Endothelial cell of umbilical vein (primary cell): ENCODE measurements around the gene CYP26A1. TPM values are rescaled to one million over a fixed set of nuclear protein-coding genes. Genes with fewer than 3 reads are reported as not detected.

Source experiments
- BruUV-seq: library from RNA; stranded (reverse); fragments of 400-500 nt; replicated peaks from 2 replicates; lab custom pipeline; 2021; lab: Mats Ljungman, UMichigan
- CTCF ChIA-PET: fragments of 300-600, 350-600 bp; sonication (Branson Sonifier 250); formaldehyde crosslinking; loops from one replicate; lab custom pipeline; 2021; ENCODE audit warnings: antibody characterized with exemption, inconsistent platforms; lab: Charles Lee
- POLR2A ChIA-PET: fragments of 300-600, 350-600 bp; sonication (Branson Sonifier 250); formaldehyde crosslinking; loops from one replicate; lab custom pipeline; 2021; ENCODE audit warnings: antibody characterized with exemption, inconsistent platforms; lab: Charles Lee
- DNase-seq: peaks from one replicate; pipeline ENCODE4 v3.0.0-alpha.2; 2011; ENCODE audit warnings: low read depth, low spot score
- FAIRE-seq: peaks from 2 replicates; lab custom pipeline; 2011; peaks lifted over from hg19 to GRCh38; lab: Jason Lieb, UNC
- H2AFZ ChIP-seq: 2 replicates; pipeline ENCODE4 v1.6.0; 2012; ENCODE audit warnings: low read depth, low read length, control low read depth, inconsistent platforms
- H3K27ac ChIP-seq: 2 replicates; pipeline ENCODE4 v1.5.1; 2011; ENCODE audit warnings: low read depth, mild to moderate bottlenecking, control low read depth, low read length, moderate library complexity; ENCODE audit not compliant: insufficient read depth
- H3K27me3 ChIP-seq, 2 experiments: 2 replicates each; pipeline versions ENCODE4 v1.6.0 to v1.6.1; 2011; ENCODE audit warnings: low read length in 2 of 2, mixed read lengths in 1 of 2; ENCODE audit not compliant: control insufficient read depth in 2 of 2, insufficient read depth in 2 of 2
- H3K36me3 ChIP-seq, 2 experiments: 2 replicates in 1 of 2; 3 replicates in 1 of 2; pipeline ENCODE4 v1.5.1; 2011; ENCODE audit warnings: low read length in 2 of 2, mild to moderate bottlenecking in 1 of 2, moderate library complexity in 1 of 2; ENCODE audit not compliant: control insufficient read depth in 2 of 2, insufficient read depth in 2 of 2; ENCODE audit errors: extremely low read depth in 1 of 2
- H3K4me1 ChIP-seq: 3 replicates; pipeline ENCODE4 v1.5.1; 2011; ENCODE audit warnings: mild to moderate bottlenecking, low read length; ENCODE audit not compliant: control insufficient read depth, insufficient read depth; ENCODE audit errors: extremely low read depth
- H3K4me2 ChIP-seq: 2 replicates; pipeline ENCODE4 v1.6.1; 2011; ENCODE audit warnings: low read length, control low read depth, mixed read lengths; ENCODE audit not compliant: insufficient read depth
- H3K4me3 ChIP-seq, 3 experiments: fragments of 200-600 bp in 1 of 3; sonication (generic), shearing (Covaris generic) in 1 of 3; replicated peaks in 1 of 3; 2 replicates each; pipeline ENCODE4 v1.5.1; 2011 to 2016; ENCODE audit warnings: control low read depth in 3 of 3, low read length in 3 of 3, mild to moderate bottlenecking in 2 of 3, inconsistent platforms in 1 of 3, low read depth in 1 of 3, moderate library complexity in 1 of 3; ENCODE audit not compliant: insufficient read depth in 1 of 3
- H3K79me2 ChIP-seq: 2 replicates; pipeline ENCODE4 v1.6.0; 2012; ENCODE audit warnings: low read length, inconsistent platforms; ENCODE audit not compliant: control insufficient read depth, insufficient read depth
- H3K9ac ChIP-seq: replicated peaks from 2 replicates; pipeline ENCODE3; 2011; ENCODE audit warnings: low read length, control low read depth; ENCODE audit not compliant: insufficient read depth; ENCODE audit errors: extremely low read depth
- H3K9me1 ChIP-seq: replicated peaks from 3 replicates; pipeline ENCODE4 v1.6.0; 2011; ENCODE audit warnings: mild to moderate bottlenecking, low read length; ENCODE audit not compliant: control insufficient read depth, insufficient read depth; ENCODE audit errors: extremely low read depth
- H3K9me3 ChIP-seq: replicated peaks from 2 replicates; pipeline ENCODE4 v1.5.1; 2012; ENCODE audit warnings: low read length, inconsistent platforms; ENCODE audit not compliant: control insufficient read depth, insufficient read depth
- H4K20me1 ChIP-seq: replicated peaks from 2 replicates; pipeline ENCODE3; 2011; ENCODE audit warnings: mild to moderate bottlenecking, low read length; ENCODE audit not compliant: control insufficient read depth, insufficient read depth; ENCODE audit errors: extremely low read depth
- EZH2 ChIP-seq: IDR thresholded peaks from 2 replicates; pipeline ENCODE4 v1.6.1; 2012; ENCODE audit warnings: borderline replicate concordance, low read depth, mild to moderate bottlenecking, moderate library complexity, low read length, inconsistent platforms; ENCODE audit not compliant: severe bottlenecking
- FOS ChIP-seq: IDR thresholded peaks from 2 replicates; pipeline ENCODE4 v1.6.1; 2011; ENCODE audit warnings: mild to moderate bottlenecking, low read length, moderate library complexity, borderline replicate concordance; ENCODE audit not compliant: insufficient read depth
- GATA2 ChIP-seq: IDR thresholded peaks from 2 replicates; pipeline ENCODE4 v1.7.0; 2011; ENCODE audit warnings: low read depth, mild to moderate bottlenecking, moderate library complexity, mixed read lengths, low read length; ENCODE audit not compliant: insufficient read length, insufficient read depth
- JUN ChIP-seq: IDR thresholded peaks from 2 replicates; pipeline ENCODE4 v1.6.1; 2011; ENCODE audit warnings: borderline replicate concordance, low read depth; ENCODE audit not compliant: insufficient read length, insufficient read depth
- MAX ChIP-seq: IDR thresholded peaks from 2 replicates; pipeline ENCODE4 v1.6.1; 2011; ENCODE audit not compliant: insufficient read depth, insufficient read length
- MYC ChIP-seq: IDR thresholded peaks from one replicate; pipeline ENCODE4 v1.6.1; 2011; ENCODE audit warnings: mild to moderate bottlenecking, low read depth, low read length
- POLR2A ChIP-seq: IDR thresholded peaks from 2 replicates; pipeline ENCODE4 v1.6.1; 2012; ENCODE audit warnings: low read depth, mild to moderate bottlenecking, control low read depth, low read length
- POLR2AphosphoS5 ChIP-seq: IDR thresholded peaks from 2 replicates; pipeline ENCODE4 v1.6.1; 2012; ENCODE audit warnings: low read depth, mild to moderate bottlenecking, control low read depth, low read length, moderate library complexity; ENCODE audit not compliant: insufficient read depth
- dilution Hi-C: fragments of 300-500 bp; cut with MboI; formaldehyde crosslinking; loops from one replicate; pipeline ENCODE4 v1.15.0; 2019; ENCODE audit warnings: low sequenced_read_pairs; ENCODE audit not compliant: extremely low pct_ligation_motif_present
- intact Hi-C: fragments of 100-400 bp; cut with micrococcal nuclease; formaldehyde crosslinking; loops from one replicate; pipeline ENCODE4 v1.10.0; 2022
- polyA plus RNA-seq, 4 experiments: library from polyadenylated mRNA; depleted of rRNA in 3 of 4; stranded (reverse) in 3 of 4; unstranded in 1 of 4; fragments of >200 nt; gene quantifications; 2 replicates each; pipeline versions ENCODE4 v1.2.1 to v1.2.3, GENCODE V29; 2011 to 2012; ENCODE audit warnings: missing spikeins in 1 of 4
- total RNA-seq: library from RNA; stranded (reverse); gene quantifications from 2 replicates; pipeline ENCODE4 v1.2.3, GENCODE V29; 2021
- TF ChIP-seq, protein P1 (sequence below), 2 donors: IDR thresholded peaks; 1 replicate in 1 of 2; 2 replicates in 1 of 2; pipeline ENCODE4 v1.5.1; 2011; ENCODE audit warnings: low read length in 2 of 2, mild to moderate bottlenecking in 2 of 2, moderate library complexity in 2 of 2, control low read depth in 1 of 2, inconsistent platforms in 1 of 2, low read depth in 1 of 2; ENCODE audit not compliant: insufficient read depth in 1 of 2; ENCODE audit errors: extremely low read depth in 1 of 2

The CYP26A1 gene
- total and polyA plus RNA-seq, 2 donors (not counting 3 experiments of a cell fraction or from before 2014, with no cell fraction given), result 0.95 to 4.4 TPM

GRCh38 chr10:93086289-93086688 is 12.6 kb downstream of the CYP26A1 start:
- H3K4me2 ChIP-seq, result no peak overlapping the region
- H3K9me1 ChIP-seq, result no peaks in the 10 kb centered on the region
- H3K9me3 ChIP-seq, result no peaks in the 10 kb centered on the region
- FAIRE-seq (no peak), DNase-seq (no peak)
- ChIA-PET POLR2A (no interaction called here), CTCF (no interaction called here)
- H2AFZ ChIP-seq, result no peak overlapping the region
- no peak overlapping the region for H3K27ac ChIP-seq
- H3K36me3 ChIP-seq, result no peaks in the 10 kb centered on the region
- dilution Hi-C loops (no loop called here), intact Hi-C loops (no loop called here)
- no peak for TF ChIP-seq MYC
- TF ChIP-seq POLR2A, result no peak
- TF ChIP-seq EZH2, result no peak
- TF ChIP-seq POLR2AphosphoS5, result no peak
- no peak for TF ChIP-seq MAX
- TF ChIP-seq, protein P1, sequence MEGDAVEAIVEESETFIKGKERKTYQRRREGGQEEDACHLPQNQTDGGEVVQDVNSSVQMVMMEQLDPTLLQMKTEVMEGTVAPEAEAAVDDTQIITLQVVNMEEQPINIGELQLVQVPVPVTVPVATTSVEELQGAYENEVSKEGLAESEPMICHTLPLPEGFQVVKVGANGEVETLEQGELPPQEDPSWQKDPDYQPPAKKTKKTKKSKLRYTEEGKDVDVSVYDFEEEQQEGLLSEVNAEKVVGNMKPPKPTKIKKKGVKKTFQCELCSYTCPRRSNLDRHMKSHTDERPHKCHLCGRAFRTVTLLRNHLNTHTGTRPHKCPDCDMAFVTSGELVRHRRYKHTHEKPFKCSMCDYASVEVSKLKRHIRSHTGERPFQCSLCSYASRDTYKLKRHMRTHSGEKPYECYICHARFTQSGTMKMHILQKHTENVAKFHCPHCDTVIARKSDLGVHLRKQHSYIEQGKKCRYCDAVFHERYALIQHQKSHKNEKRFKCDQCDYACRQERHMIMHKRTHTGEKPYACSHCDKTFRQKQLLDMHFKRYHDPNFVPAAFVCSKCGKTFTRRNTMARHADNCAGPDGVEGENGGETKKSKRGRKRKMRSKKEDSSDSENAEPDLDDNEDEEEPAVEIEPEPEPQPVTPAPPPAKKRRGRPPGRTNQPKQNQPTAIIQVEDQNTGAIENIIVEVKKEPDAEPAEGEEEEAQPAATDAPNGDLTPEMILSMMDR (IDR thresholded peaks at IDR 0.05; ENCODE audit: extremely low read depth in 1 of 2, insufficient read depth in 1 of 2, low read depth in 1 of 2, low read length in 2 of 2), result no peak
- TF ChIP-seq GATA2, result no peak
- no peak for TF ChIP-seq FOS
- no peak for TF ChIP-seq JUN
- no peaks in the 10 kb centered on the region for H4K20me1 ChIP-seq
- no peak overlapping the region for H3K9ac ChIP-seq
- H3K79me2 ChIP-seq, result no peaks in the 10 kb centered on the region
- no TSS peak for BruUV-seq
- no peak overlapping the region for H3K4me3 ChIP-seq
- H3K27me3 ChIP-seq, result peaks cover 6 to 8% of the 10 kb centered on the region in 2 experiments
- no peaks in the 10 kb centered on the region for H3K4me1 ChIP-seq
